Limb (tissue), 2 donors: Measurements from ENCODE around the gene FYB2.
"Not testable (repeated sequence)": the region's sequence is repeated elsewhere in the genome, so short reads cannot be mapped to it uniquely, and the experiment has no call there.

Experiments used
- DNase-seq, 2 donors: peaks; one replicate each; pipeline ENCODE4 v3.0.0-alpha.2; 2016; ENCODE audit errors: extremely low spot score in 2 of 2

The FYB2 gene

DNA sequence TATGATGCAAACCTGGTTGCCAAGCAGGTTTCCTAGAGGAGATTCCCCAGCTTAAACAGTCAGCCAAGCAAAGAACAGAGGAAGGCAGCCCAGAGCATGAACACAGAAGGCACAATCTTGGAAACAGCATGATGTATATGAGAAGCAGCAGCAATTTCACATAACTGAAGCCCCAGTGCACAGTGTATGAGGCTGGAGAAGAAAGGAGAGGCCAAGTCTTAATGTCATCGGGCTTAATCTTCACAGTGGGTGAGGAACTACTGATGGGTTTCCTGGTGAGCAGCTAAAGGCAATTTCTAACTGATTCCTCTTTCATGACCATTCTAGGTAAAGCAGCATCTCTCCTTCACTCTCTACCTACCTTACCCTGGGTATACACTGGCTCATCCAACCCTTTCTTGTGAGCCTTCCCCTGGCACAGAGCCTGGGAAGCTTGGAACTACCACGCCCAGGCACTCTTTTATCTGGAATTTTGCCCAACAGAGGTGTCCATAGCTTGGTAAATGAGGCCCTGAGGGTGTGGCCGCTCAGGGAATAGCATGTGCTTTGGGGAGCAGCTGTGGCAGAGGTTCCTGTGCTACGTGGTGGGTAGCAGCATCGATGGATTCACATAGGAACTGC lies 22.0 kb downstream of the FYB2 start:
- no peak for DNase-seq

DNA sequence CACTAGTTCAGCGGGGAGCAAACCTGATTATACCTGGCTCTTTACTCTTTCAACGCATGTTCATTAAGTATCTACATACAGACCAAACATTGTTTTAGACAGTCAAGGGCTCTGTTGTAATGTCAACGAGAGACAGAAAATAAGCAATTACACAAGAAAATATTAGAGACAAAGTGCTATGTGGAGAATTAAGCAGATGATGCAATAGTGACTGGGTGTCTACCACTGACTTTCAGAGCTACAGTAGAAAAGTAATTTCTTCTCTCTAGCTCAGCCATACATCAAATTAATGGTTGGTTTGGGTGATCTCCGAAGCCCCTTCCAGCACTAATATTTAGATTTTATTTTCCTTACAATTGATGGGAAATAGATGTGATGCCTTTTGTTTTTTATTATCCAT lies 23.3 kb downstream of the FYB2 start:
- no peak for DNase-seq

DNA sequence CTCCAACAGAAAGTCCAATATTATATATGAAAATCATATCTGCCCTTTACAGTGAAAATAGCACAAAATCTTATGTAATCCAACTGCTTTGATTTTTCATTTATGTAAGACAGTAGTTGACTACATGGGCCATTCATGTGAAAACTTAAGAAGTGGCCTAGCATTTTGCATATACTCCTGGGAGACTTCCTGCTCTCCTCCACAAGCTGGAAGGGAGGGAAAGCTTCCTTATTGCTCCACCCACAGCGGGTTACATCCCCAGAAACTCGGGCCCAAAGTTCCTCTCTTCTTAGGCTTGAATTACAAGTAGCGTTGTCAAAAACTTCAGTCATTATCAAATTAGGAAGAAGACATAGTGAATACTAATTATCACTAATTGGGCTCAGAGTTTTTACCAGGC lies 29.2 kb downstream of the FYB2 start:
- no peak for DNase-seq

DNA sequence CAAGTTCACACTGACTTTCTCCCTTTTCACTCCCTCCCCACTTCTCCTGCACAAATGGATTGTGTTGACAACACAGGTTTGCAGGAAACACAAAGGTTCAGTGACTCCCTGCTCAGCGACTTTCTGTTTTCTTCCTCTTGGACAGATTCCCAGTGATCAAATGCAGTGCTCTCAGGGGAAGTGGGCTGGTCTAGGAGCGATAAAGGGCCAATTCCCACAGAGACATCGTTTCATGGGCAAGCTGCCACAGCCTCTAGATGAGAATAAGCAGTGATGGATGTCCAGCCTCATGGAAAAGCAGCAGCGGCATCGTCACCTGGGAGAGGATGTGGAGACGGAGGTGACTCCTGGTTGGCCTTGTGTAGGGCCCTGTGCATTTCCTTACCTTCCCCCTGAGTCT lies 30.6 kb downstream of the FYB2 start:
- DNase-seq = no peak

DNA sequence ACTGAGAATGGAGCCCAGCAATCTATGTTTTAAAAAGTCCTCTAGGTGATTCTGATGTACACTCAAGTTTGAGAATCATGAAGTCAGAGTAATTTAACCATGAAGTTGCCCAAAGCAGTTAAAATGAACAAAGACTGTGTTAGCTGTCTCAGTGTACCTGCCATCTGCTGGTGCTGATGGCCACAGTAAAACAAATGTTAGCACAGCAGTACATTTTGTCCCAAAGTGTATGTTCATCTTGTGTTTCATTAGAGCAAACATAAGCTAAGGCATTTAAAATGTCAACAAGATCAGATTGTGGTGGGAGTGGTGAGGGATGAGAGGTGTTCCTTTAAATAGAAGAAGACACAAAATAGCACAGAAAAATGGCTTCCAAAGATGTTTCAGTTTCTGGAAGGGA lies 31.1 kb downstream of the FYB2 start:
- no peak for DNase-seq

GRCh38 chr1:56787330-56787729 lies 31.9 kb downstream of the FYB2 start:
- DNase-seq = no peak

DNA sequence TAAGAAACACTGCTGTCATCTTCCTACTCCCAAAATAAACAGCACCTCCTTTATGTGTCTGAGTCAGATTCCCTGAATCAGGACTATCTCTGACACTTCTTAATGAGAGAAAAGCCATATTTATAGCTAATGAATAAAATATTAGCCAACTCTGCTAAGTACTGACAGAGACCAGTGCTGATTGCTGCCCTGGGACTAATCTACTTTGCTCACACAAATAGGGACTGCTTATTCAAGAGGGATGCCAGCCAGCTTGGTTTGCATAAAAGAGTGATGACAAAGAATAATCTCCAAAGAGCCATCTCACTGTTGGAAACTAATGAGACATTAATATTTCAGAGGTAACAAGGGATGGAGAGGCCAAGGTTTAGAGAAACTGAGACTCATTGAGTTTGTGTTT lies 36.4 kb downstream of the FYB2 start:
- DNase-seq = no peak

DNA sequence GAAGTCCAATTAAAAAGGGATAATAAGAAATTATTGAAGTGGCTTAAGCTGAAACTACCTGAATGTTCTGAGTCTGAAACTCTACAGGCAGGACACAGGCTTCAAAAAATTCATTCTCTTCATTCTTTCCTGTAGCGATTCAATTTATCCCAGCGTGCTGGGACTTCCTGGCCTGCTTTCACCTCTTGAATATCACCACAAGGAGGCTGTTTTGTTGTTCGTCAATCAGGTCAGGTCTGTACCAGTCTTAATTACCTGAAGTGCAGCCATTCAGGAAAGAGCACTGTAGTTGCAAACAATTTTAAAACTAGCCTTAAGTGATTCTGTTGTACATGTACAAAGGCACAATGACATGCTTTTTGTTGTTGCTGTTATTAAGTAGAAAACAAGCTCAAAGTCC lies 38.4 kb downstream of the FYB2 start:
- no peak for DNase-seq

- no peak for DNase-seq
These were observed 39.0 kb downstream of the FYB2 start for GRCh38 chr1:56780128-56780750.

DNA sequence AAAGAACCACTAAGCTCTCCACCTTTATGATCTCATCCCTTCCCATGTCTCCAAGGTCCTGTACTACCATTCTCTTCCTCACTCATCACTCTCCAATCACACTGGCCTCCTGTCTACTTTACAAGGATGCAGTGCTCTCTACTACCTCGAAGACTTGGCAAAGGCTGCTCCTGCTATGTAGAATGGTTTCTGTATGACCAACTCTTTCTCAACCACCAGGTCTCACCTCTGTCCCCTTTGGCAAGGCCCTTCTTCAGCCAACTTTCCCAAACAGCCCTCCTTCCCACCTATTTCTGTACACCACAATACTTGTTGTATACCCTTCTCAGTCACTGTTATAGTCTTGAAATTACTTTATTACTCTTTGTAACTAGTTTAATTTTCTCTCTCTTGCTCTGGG lies 41.2 kb downstream of the FYB2 start:
- DNase-seq = no peak

DNA sequence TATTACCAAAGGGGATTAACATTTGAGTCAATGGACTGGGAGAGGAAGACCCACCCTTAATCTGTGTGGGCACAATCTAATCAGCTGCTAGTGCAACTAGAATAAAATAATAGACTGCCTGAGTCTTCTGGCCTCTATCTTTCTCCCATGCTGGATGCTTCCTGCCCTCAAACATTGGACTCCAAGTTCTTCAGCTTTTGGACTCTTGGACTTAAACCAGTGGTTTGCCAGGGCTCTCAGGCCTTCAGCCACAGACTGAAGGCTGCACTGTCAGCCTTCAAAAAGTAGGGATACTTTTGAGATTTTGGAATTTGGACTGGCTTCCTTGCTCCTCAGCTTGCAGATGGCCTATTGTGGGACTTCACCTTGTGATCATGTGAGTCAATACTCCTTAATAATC lies 44.5 kb downstream of the FYB2 start:
- DNase-seq = not testable (repeated sequence)

DNA sequence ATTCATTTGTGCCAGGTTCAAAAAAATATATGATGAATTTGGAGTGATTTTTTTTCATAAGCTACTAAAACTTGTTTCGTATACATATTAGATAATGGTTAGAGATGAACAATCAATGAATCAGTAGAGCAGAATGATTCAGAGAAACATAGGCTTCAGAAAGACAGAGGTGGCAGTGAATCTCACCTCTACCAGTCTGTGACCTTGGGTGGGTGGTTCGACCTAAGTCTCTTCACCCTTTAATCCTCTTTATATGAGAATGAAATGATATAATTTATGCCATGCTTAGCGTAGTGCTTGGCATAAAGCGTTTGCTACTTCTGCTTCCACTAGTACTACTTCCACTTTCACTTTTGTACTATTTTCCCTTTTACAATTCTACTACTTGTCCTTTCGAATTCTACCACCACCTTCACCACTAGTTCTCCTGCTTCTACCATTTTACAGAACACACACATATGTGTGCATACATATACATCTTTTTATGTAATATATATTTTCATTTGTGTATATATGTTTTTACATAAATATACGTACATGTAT lies 45.1 kb downstream of the FYB2 start:
- no peak for DNase-seq

GRCh38 chr1:56773341-56774066 lies 45.7 kb downstream of the FYB2 start:
- no peak for DNase-seq

- DNase-seq = no peak
These were observed 47.5 kb downstream of the FYB2 start for GRCh38 chr1:56771717-56772116.

DNA sequence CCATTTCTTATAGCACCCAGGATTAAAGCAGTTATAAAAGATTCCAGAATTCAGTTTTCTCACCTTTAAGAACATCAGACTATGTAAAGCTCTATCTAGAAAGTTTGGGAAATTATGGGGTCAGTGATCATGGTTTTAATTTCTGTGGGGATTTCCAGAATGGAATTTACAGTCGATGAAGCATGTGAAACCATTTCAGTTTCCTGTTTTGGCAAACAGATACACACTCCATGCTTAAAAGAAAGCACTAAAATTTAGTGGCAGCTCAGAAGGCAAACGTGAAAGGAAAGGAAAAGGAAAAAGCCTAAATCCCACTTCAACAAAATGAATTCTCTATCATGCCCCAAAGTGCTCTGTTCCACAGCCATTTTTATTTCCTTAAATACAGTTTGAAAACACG lies 60.4 kb downstream of the FYB2 start:
- no peak for DNase-seq

- no peak for DNase-seq
These were observed 61.1 kb downstream of the FYB2 start for GRCh38 chr1:56758135-56758534.

DNA sequence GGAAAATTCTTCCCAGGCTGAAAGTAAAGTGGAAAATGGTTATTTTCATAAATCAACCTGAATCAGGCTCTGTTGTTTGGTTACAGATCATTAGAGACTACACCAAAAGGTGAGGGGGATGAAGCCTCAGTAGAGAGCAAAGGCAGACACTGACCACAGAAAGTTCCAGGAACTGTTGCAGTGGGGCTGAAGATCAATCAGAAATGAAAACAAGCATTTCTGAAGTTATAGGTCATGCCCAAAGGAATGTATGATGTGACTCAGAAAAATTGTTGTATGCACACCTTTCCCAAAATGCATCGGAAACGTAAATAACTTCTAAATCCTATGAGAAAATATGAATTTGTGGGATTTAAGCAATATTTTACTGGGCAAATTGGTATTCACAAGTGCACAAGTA lies 63.3 kb downstream of the FYB2 start:
- no peak for DNase-seq

DNA sequence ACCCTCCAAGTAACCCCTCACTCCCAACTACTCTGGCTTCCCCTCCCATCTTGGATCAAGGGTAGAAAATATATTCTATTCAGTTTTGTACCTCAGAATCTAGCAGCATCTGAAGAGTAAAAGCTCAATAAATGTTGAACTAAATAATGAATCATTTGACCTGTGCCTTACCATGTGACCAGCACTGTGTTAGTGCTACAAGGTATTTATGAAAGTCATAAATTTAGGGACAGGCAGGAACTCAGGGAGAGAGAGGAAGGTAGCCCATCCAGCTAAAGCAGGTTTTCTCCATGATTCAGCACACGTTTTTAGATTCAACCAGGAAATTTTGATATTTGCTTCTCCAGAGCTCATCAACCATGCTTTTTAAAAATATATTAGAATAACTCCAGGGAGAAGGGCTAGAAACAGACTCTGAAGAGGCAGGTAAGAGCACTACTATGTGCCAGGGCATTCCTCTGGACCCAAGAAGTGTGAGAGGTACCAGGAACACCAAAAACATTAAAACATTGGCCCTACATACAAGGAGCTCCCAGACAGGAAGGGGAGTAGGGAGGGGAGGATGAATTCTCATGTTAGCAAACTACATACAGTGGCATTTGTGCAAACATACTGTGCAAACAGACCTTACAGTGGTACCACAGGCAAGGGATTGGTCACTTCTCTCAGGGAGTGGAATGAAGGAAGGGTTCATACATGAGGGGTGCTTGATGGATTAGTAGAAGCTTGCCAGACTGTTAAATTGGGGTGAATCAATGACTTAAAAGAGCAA lies 64.3 kb downstream of the FYB2 start:
- DNase-seq = no peak

- DNase-seq = no peak
These were observed 74.0 kb downstream of the FYB2 start for GRCh38 chr1:56745231-56745630.

GRCh38 chr1:56728964-56729363 lies 90.2 kb downstream of the FYB2 start:
- no peak for DNase-seq

DNA sequence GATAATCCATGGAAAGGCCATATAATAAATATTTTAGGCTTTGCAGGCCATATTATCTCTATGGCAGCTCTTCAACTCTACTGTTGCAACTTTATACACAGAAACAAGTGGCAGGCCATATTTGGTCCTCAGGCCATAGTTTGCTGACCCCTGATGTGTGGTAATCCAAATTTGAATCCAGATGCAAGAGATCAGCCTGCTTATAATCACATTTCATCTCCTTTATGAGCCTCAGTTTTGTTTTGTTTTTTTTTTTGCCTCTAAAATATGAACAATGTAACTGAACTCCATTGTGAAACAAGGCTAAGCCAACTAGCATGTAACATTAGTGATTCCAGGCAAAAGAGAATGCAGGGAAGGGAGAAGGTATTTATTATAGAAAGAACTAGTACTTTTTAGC lies 92.5 kb downstream of the FYB2 start:
- DNase-seq = no peak

- DNase-seq = no peak
These were observed 100.0 kb downstream of the FYB2 start for GRCh38 chr1:56719171-56719570.
